OCI-LY1 (cell line): Measurements from ENCODE around the gene LSM4.

Experiments
- CTCF ChIP-seq: fragments of 200-600 bp; sonication (generic), shearing (Covaris generic); IDR thresholded peaks from 2 replicates; pipeline ENCODE4 v1.5.1; 2017; ENCODE audit warnings: mild to moderate bottlenecking, antibody characterized with exemption, low read length, moderate library complexity, mixed read lengths
- EZH2 ChIP-seq: fragments of 200-600 bp; sonication (generic), shearing (Covaris generic); IDR thresholded peaks from 2 replicates; pipeline ENCODE4 v1.8.0; 2017; ENCODE audit warnings: borderline replicate concordance, mixed run types, mild to moderate bottlenecking, antibody characterized with exemption, low read length, moderate library complexity, mixed read lengths

- TF ChIP-seq CTCF (no peak), EZH2 (no peak)
Observed at GRCh38 chr19:18301718-18302111, 21.2 kb downstream of the LSM4 start.
